ENCODE results near the gene TLL2.

TLL2 gene

GRCh38 chr10:96536129-96536528 is 22.4 kb upstream of the TLL2 start:
- H3K9ac ChIP-seq (ENCODE audit: low read depth, low read length, poor library complexity, severe bottlenecking): no peak overlapping the region
- TF ChIP-seq EZH2phosphoT487 (IDR thresholded peaks at IDR 0.05; ENCODE audit: borderline replicate concordance) (no peak), CTCF (conservative IDR thresholded peaks at IDR 0.05; ENCODE audit: low read length) (no peak)
- peaks cover 28% of the 10 kb centered on the region for H3K79me2 ChIP-seq (ENCODE audit: insufficient read depth, low read length)
- peaks cover 22% of the 10 kb centered on the region for H4K20me1 ChIP-seq (ENCODE audit: insufficient read depth, low read length, poor library complexity, severe bottlenecking)
- no peak overlapping the region for H2AFZ ChIP-seq (ENCODE audit: low read length)
- H3K4me3 ChIP-seq (ENCODE audit: low read length, poor library complexity, severe bottlenecking): no peak overlapping the region
- no peaks in the 10 kb centered on the region for H3K4me1 ChIP-seq (ENCODE audit: insufficient read depth, low read length, poor library complexity, severe bottlenecking)
- H3K4me2 ChIP-seq (ENCODE audit: low read depth, low read length, poor library complexity, severe bottlenecking): no peak overlapping the region
- no peaks in the 10 kb centered on the region for H3K9me3 ChIP-seq (ENCODE audit: insufficient read depth, low read depth, low read length)
- H3K36me3 ChIP-seq (ENCODE audit: insufficient read depth, low read length): peaks cover 69% of the 10 kb centered on the region
- H3K27me3 ChIP-seq (ENCODE audit: insufficient read depth, low read length, poor library complexity, severe bottlenecking): no peaks in the 10 kb centered on the region
- no peaks in the 10 kb centered on the region for H3K9me2 ChIP-seq (replicated peaks; ENCODE audit: low read depth, low read length)
- H3F3A ChIP-seq (ENCODE audit: low read depth): no peaks in the 10 kb centered on the region

- H3K36me3 ChIP-seq (ENCODE audit: insufficient read depth, low read length): peaks cover 76% of the 10 kb centered on the region
- no peak overlapping the region for H3K9ac ChIP-seq (ENCODE audit: low read depth, low read length, poor library complexity, severe bottlenecking)
- no peak overlapping the region for H2AFZ ChIP-seq (ENCODE audit: low read length)
- H3K4me2 ChIP-seq (ENCODE audit: low read depth, low read length, poor library complexity, severe bottlenecking): no peak overlapping the region
- H3K9me3 ChIP-seq (ENCODE audit: insufficient read depth, low read depth, low read length): no peaks in the 10 kb centered on the region
- TF ChIP-seq EZH2phosphoT487 (IDR thresholded peaks at IDR 0.05; ENCODE audit: borderline replicate concordance): no peak
- TF ChIP-seq CTCF (conservative IDR thresholded peaks at IDR 0.05; ENCODE audit: low read length): no peak
- no peaks in the 10 kb centered on the region for H3F3A ChIP-seq (ENCODE audit: low read depth)
- no peaks in the 10 kb centered on the region for H3K4me1 ChIP-seq (ENCODE audit: insufficient read depth, low read length, poor library complexity, severe bottlenecking)
- peaks cover 15% of the 10 kb centered on the region for H4K20me1 ChIP-seq (ENCODE audit: insufficient read depth, low read length, poor library complexity, severe bottlenecking)
- no peak overlapping the region for H3K4me3 ChIP-seq (ENCODE audit: low read length, poor library complexity, severe bottlenecking)
- H3K27me3 ChIP-seq (ENCODE audit: insufficient read depth, low read length, poor library complexity, severe bottlenecking): no peaks in the 10 kb centered on the region
- H3K9me2 ChIP-seq (replicated peaks; ENCODE audit: low read depth, low read length): no peaks in the 10 kb centered on the region
- H3K79me2 ChIP-seq (ENCODE audit: insufficient read depth, low read length): peaks cover 22% of the 10 kb centered on the region
These were observed 18.8 kb upstream of the TLL2 start for GRCh38 chr10:96532523-96532922.

GRCh38 chr10:96529634-96530279 is 16.0 kb upstream of the TLL2 start:
- no peaks in the 10 kb centered on the region for H3K9me2 ChIP-seq (replicated peaks; ENCODE audit: low read depth, low read length)
- no peak overlapping the region for H3K9ac ChIP-seq (ENCODE audit: low read depth, low read length, poor library complexity, severe bottlenecking)
- H4K20me1 ChIP-seq (ENCODE audit: insufficient read depth, low read length, poor library complexity, severe bottlenecking): peaks cover 12% of the 10 kb centered on the region
- H3K4me3 ChIP-seq (ENCODE audit: low read length, poor library complexity, severe bottlenecking): no peak overlapping the region
- no peaks in the 10 kb centered on the region for H3K4me1 ChIP-seq (ENCODE audit: insufficient read depth, low read length, poor library complexity, severe bottlenecking)
- H3F3A ChIP-seq (ENCODE audit: low read depth): no peaks in the 10 kb centered on the region
- no peaks in the 10 kb centered on the region for H3K9me3 ChIP-seq (ENCODE audit: insufficient read depth, low read depth, low read length)
- no peak overlapping the region for H3K4me2 ChIP-seq (ENCODE audit: low read depth, low read length, poor library complexity, severe bottlenecking)
- H3K27me3 ChIP-seq (ENCODE audit: insufficient read depth, low read length, poor library complexity, severe bottlenecking): no peaks in the 10 kb centered on the region
- H2AFZ ChIP-seq (ENCODE audit: low read length): no peak overlapping the region
- peaks cover under 1% of the 10 kb centered on the region for H3K79me2 ChIP-seq (ENCODE audit: insufficient read depth, low read length)
- TF ChIP-seq CTCF (conservative IDR thresholded peaks at IDR 0.05; ENCODE audit: low read length) (peak; percentile 16; the same call in 1 of the 2 replicates), EZH2phosphoT487 (IDR thresholded peaks at IDR 0.05; ENCODE audit: borderline replicate concordance) (no peak)
- peaks cover 89% of the 10 kb centered on the region for H3K36me3 ChIP-seq (ENCODE audit: insufficient read depth, low read length)

Measured in Loucy (cell line).